ENCODE data around the gene THRB.

DNA sequence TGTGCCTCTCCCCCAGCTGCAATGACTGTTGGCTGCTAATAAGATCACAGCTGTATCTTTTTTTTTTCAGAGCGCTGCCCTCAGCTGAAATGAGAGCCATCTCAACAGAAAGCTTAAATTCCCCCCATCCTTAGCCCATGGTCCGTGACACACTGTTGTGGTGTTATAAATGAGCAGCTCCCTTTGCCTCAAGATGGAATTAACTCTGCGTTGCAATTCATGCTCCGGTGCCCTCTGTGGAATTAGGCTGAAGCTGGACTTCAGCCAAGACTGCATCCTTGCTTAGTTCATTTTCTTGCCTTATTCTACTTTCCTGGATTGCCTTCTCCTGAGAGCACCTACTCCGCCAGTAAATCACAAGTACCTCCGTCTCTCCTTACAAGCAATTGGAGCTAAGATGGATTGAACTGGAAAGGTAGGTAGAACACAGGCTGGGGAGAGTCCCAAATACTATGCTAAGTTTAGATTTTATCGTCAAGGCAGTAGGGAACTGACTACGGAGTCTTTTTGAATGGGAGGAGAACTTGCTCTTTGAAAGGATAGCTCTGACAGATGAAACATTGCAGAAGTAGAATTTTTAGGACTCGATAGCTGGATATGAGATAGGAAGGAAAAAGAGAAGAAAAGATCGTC is 39.0 kb upstream of the THRB start:
- TF ChIP-seq, protein P1, sequence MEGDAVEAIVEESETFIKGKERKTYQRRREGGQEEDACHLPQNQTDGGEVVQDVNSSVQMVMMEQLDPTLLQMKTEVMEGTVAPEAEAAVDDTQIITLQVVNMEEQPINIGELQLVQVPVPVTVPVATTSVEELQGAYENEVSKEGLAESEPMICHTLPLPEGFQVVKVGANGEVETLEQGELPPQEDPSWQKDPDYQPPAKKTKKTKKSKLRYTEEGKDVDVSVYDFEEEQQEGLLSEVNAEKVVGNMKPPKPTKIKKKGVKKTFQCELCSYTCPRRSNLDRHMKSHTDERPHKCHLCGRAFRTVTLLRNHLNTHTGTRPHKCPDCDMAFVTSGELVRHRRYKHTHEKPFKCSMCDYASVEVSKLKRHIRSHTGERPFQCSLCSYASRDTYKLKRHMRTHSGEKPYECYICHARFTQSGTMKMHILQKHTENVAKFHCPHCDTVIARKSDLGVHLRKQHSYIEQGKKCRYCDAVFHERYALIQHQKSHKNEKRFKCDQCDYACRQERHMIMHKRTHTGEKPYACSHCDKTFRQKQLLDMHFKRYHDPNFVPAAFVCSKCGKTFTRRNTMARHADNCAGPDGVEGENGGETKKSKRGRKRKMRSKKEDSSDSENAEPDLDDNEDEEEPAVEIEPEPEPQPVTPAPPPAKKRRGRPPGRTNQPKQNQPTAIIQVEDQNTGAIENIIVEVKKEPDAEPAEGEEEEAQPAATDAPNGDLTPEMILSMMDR (IDR thresholded peaks at IDR 0.05): no peak
- TF ChIP-seq MYC (IDR thresholded peaks at IDR 0.05; ENCODE audit: borderline replicate concordance, low read length): no peak
- TF ChIP-seq, protein P2, sequence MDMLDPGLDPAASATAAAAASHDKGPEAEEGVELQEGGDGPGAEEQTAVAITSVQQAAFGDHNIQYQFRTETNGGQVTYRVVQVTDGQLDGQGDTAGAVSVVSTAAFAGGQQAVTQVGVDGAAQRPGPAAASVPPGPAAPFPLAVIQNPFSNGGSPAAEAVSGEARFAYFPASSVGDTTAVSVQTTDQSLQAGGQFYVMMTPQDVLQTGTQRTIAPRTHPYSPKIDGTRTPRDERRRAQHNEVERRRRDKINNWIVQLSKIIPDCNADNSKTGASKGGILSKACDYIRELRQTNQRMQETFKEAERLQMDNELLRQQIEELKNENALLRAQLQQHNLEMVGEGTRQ (IDR thresholded peaks at IDR 0.05): no peak
- TF ChIP-seq, protein P3, sequence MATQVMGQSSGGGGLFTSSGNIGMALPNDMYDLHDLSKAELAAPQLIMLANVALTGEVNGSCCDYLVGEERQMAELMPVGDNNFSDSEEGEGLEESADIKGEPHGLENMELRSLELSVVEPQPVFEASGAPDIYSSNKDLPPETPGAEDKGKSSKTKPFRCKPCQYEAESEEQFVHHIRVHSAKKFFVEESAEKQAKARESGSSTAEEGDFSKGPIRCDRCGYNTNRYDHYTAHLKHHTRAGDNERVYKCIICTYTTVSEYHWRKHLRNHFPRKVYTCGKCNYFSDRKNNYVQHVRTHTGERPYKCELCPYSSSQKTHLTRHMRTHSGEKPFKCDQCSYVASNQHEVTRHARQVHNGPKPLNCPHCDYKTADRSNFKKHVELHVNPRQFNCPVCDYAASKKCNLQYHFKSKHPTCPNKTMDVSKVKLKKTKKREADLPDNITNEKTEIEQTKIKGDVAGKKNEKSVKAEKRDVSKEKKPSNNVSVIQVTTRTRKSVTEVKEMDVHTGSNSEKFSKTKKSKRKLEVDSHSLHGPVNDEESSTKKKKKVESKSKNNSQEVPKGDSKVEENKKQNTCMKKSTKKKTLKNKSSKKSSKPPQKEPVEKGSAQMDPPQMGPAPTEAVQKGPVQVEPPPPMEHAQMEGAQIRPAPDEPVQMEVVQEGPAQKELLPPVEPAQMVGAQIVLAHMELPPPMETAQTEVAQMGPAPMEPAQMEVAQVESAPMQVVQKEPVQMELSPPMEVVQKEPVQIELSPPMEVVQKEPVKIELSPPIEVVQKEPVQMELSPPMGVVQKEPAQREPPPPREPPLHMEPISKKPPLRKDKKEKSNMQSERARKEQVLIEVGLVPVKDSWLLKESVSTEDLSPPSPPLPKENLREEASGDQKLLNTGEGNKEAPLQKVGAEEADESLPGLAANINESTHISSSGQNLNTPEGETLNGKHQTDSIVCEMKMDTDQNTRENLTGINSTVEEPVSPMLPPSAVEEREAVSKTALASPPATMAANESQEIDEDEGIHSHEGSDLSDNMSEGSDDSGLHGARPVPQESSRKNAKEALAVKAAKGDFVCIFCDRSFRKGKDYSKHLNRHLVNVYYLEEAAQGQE (IDR thresholded peaks at IDR 0.05): no peak
- no peak for TF ChIP-seq SMC3 (IDR thresholded peaks at IDR 0.05)
- TF ChIP-seq MAX (IDR thresholded peaks at IDR 0.05): no peak
- TF ChIP-seq POLR2A (IDR thresholded peaks at IDR 0.05; ENCODE audit: low read length): no peak
- no peak for TF ChIP-seq GATA3 (IDR thresholded peaks at IDR 0.05; ENCODE audit: borderline replicate concordance)
- TF ChIP-seq EP300 (IDR thresholded peaks at IDR 0.05): no peak
